PFSK-1 (cell line): ENCODE measurements around the gene SLC25A45.

Source experiments
- FOXP2 ChIP-seq: optimal IDR thresholded peaks from 2 replicates; pipeline ENCODE3; 2011; ENCODE audit warnings: borderline replicate concordance, control low read depth, inconsistent platforms; ENCODE audit not compliant: insufficient read depth; ENCODE audit errors: extremely low read length, extremely low read depth
- POLR2AphosphoS5 ChIP-seq: IDR thresholded peaks from 2 replicates; pipeline ENCODE4 v1.6.1; 2012; ENCODE audit warnings: low read depth, mild to moderate bottlenecking, control low read depth, low read length, moderate library complexity
- SIN3A ChIP-seq: IDR thresholded peaks from 2 replicates; pipeline ENCODE4 v1.6.1; 2012; ENCODE audit warnings: mild to moderate bottlenecking, low read length, moderate library complexity, borderline replicate concordance; ENCODE audit not compliant: insufficient read depth
- TAF1 ChIP-seq: IDR thresholded peaks from 2 replicates; pipeline ENCODE4 v1.6.1; 2012; ENCODE audit warnings: low read length, control low read depth, borderline replicate concordance; ENCODE audit not compliant: insufficient read depth
- TF ChIP-seq, protein P1 (sequence below), 2 experiments: IDR thresholded peaks; 2 replicates each; pipeline versions ENCODE4 v1.6.1 to v1.8.0; 2011 to 2012; ENCODE audit warnings: low read depth in 2 of 2, low read length in 2 of 2, control low read depth in 1 of 2, inconsistent platforms in 1 of 2, mild to moderate bottlenecking in 1 of 2, moderate library complexity in 1 of 2; ENCODE audit not compliant: insufficient read depth in 1 of 2

SLC25A45 gene

DNA sequence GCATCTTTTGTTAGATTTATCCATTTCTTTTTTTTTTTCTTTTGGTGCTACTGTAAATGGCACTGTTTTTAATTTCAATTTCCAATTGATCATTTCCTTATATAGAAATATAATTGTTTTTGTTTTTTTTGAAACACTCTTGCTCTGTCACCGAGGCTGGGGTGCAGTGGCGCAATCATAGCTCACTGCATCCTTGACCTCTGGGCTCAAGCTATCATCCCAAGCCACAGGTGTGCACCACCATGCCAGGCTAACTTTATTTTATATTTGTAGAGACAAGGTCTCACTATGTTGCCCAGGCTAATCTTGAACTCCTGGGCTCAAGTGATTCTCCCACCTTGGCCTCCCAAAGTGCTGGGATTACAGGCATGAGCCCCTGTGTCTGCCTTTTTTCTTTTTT is 20.3 kb upstream of the SLC25A45 start:
- TF ChIP-seq, protein P1, sequence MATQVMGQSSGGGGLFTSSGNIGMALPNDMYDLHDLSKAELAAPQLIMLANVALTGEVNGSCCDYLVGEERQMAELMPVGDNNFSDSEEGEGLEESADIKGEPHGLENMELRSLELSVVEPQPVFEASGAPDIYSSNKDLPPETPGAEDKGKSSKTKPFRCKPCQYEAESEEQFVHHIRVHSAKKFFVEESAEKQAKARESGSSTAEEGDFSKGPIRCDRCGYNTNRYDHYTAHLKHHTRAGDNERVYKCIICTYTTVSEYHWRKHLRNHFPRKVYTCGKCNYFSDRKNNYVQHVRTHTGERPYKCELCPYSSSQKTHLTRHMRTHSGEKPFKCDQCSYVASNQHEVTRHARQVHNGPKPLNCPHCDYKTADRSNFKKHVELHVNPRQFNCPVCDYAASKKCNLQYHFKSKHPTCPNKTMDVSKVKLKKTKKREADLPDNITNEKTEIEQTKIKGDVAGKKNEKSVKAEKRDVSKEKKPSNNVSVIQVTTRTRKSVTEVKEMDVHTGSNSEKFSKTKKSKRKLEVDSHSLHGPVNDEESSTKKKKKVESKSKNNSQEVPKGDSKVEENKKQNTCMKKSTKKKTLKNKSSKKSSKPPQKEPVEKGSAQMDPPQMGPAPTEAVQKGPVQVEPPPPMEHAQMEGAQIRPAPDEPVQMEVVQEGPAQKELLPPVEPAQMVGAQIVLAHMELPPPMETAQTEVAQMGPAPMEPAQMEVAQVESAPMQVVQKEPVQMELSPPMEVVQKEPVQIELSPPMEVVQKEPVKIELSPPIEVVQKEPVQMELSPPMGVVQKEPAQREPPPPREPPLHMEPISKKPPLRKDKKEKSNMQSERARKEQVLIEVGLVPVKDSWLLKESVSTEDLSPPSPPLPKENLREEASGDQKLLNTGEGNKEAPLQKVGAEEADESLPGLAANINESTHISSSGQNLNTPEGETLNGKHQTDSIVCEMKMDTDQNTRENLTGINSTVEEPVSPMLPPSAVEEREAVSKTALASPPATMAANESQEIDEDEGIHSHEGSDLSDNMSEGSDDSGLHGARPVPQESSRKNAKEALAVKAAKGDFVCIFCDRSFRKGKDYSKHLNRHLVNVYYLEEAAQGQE (IDR thresholded peaks at IDR 0.05; ENCODE audit: insufficient read depth in 1 of 2, low read depth in 2 of 2, low read length in 2 of 2) = no peak
- TF ChIP-seq POLR2AphosphoS5 = no peak
- TF ChIP-seq FOXP2 = no peak

DNA sequence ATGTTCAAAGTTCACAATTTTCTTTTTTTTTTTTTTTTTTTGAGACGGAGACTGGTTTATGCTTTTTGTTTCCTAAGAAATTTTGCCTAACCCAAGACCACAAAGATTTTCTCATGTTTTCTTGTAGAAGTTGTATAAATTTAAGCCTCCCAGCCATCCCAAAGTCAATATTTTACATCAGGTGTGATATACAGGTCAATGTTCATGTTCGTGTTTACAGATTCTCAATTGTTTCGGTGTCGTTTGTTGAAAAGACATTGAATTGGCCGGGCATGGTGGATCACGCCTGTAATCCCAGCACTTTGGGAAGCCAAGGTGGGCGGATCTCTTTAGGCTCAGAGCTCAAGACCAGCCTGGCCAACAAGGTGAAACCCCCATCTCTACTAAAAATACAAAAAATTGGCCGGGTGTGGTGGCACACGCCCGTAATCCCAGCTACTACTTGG is 19.4 kb upstream of the SLC25A45 start:
- TF ChIP-seq FOXP2 (no peak), POLR2AphosphoS5 (no peak), TAF1 (no peak), SIN3A (no peak)
- TF ChIP-seq, protein P1 (IDR thresholded peaks at IDR 0.05; ENCODE audit: insufficient read depth in 1 of 2, low read depth in 2 of 2, low read length in 2 of 2) = no peak

DNA sequence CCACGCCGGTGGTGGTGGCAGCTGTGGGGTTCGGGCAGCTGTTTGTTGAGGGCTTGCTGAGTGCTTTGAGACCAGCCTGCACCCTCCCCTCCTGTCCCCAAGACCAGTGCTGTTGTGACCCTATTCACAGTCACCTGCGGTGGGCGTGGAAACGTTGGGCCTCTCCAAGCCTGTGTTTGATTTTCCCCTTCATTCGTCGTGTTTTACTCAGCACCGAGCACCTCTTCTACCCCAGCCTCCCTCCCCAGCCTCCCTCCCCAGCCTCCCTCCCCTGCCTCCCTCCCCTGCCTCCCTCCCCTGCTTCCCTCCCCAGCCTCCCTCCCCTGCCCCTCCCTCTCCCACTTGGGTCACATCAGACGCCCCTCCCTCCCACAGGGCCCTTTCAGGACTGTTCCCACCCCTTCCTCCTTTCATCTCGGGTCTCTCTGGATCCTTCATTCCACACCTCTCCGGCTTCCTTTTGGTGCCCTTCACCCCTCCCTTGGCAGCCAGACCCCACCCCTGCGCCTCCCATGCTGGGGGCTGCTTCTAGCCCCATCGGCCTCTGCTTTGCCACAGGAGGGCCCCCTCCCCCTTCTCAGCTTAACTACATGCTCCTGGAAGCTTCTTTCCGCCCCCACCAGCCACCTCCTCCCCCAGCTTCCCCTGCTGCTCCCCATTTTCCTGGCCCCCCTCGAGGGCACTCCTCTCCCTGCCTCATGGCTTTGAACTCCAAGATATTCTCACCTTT is 18.8 kb upstream of the SLC25A45 start:
- TF ChIP-seq, protein P1 (IDR thresholded peaks at IDR 0.05; ENCODE audit: insufficient read depth in 1 of 2, low read depth in 2 of 2, low read length in 2 of 2) = no peak
- no peak for TF ChIP-seq TAF1
- no peak for TF ChIP-seq SIN3A
- no peak for TF ChIP-seq FOXP2

DNA sequence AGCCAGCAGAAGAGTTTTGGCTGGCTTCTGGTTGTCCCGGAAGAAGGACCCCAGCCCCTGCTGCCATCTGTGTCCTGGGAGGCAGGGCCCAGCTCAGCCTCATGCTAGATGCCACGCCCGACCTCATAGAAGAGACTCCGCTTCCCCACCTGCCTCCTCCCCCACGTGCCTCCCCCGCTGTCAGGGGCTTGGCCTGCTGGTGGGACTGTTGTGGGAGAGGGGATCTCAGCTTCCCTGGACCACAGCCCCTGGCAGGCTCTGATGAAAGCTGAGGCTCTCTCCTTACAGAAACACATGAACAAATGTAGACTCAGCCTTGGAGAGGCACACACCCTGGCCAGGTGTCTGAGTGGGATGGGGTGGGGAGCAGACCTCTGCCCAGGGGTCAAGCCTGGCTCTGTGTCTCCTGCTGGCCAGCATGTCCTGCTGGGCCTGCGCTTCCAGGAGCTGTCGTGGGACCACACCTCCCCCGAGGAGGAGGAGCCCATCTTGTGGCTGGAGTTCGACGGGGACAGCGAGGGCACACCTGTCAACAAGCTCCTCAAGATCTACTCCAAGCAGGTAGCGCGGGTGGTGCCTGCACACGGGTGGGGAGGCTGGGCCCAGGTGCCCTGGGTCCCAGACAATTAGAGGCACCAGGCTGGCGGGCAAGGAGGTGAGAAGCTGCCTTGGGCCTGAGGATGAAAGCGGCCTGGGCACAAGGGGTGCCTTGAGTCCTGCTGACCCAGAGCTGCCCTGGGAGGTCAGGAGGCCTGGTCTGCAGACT is 18.0 kb upstream of the SLC25A45 start:
- TF ChIP-seq, protein P1 (IDR thresholded peaks at IDR 0.05; ENCODE audit: insufficient read depth in 1 of 2, low read depth in 2 of 2, low read length in 2 of 2) = no peak
- TF ChIP-seq SIN3A (no peak), POLR2AphosphoS5 (no peak; the same call in 1 of the 2 replicates)

DNA sequence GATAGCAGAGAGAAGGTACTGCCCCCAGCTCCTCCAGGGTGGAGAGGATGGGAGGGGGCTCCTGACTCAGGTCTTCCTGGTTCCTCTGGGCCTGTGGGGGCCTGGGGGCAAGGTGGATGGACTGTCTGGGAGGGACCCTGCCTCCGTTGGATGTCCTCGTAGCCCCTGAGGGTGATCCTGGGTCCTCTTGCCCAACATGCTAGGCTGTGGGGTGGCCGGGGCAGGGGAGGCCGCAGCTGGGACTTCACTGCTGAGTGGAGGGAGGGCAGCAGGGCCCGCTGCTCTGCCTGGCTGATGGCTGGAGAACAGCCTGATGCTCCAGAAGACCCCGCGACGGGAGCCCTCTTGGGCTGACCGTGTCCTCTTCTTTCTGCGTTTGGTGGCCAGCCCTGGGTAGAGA is 17.4 kb upstream of the SLC25A45 start:
- no peak for TF ChIP-seq POLR2AphosphoS5
- no peak for TF ChIP-seq FOXP2
- TF ChIP-seq SIN3A = no peak
- TF ChIP-seq TAF1 = no peak
- TF ChIP-seq, protein P1 (IDR thresholded peaks at IDR 0.05; ENCODE audit: insufficient read depth in 1 of 2, low read depth in 2 of 2, low read length in 2 of 2) = no peak
